Dermis microvascular lymphatic vessel endothelial cell (primary cell): ENCODE measurements around the gene DCC. TPM values are rescaled to one million over a fixed set of nuclear protein-coding genes. Genes with fewer than 3 reads are reported as not detected.

Experiments
- DNase-seq, 2 donors: peaks; one replicate each; pipeline versions ENCODE4 v3.0.0 to v3.0.0-alpha.2; 2010; ENCODE audit warnings: low read depth in 2 of 2
- total RNA-seq: library from RNA; depleted of rRNA; stranded (reverse); fragments of >200 nt; gene quantifications from 2 replicates; pipeline ENCODE4 v1.2.1, GENCODE V29; 2014

Gene DCC
- total RNA-seq, 1 donor from 2014 or later, result not detected

DNA sequence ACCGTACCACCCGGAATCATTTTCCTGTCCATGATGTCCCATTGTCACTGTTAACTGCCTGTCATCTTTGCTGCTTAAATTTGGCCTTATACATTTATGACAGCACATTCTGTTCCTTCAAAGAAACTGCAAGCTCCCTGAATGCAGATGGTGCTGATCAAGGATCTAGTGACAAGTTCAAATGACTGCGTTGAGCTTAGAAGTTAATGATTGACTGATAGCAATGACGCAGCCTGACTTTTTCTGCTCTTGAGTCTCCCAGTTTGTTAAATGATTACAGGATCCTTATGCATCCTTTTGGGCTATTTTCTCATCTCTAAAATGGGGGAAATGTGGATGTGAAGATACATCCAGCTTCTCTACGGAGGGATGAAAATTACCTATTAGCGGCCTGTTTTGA lies 159.0 kb downstream of the DCC start:
- no peak for DNase-seq

DNA sequence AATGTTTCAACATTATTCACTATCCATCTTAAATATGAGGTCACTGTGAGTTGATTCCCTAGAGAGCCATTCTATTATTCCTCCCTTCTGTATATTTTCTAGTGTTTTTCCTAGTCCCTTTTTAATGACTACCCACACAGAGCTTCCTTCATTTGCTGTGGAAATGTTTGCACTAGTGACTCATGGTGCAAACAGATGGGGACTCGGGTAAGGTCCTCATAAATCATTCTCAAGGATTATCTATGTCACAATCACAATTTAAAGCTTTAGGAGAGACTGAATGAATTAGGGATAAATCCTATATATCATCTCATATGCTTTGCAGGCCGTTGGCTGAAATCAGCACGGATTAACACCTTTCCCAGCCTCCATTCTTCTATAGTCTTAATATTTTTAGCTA lies 159.6 kb downstream of the DCC start:
- no peak for DNase-seq

DNA sequence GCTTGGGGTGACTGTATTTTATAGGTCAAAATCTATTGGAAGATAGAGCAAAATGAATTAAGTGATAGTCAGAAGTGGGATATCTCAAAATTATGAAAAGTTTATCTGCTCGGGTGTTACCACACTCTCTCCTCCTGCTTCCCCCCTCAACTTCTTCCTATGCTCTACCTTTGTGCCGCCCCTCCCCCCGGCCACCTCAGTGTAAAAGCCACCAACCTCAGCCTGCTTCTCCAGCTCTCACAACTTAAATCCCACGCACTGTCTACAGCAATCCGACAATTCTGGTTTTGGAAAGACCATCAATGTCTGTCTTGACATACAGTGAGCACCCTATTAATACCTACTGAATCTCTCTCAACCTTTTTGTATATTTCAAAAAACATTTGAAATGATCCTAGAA lies 164.6 kb downstream of the DCC start:
- DNase-seq, result no peak

DNA sequence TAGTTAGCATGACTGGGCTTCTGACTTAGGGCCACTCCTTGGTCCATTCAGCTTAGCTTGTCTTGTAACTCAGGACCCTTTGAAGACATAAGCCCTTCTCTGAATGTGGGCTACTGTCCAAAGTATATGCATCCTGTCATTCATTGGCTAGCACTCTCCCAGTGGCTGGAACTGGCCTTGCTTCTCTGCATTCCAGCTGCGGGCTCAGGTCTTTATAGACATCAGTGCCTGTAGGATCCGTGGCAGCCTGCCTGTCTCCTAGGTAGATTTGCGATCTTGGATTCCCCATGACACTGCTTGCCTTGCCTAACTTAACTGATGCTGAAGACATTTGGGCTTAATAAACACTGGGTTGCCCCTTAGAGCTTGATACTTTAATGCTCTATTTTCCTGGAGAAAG lies 170.1 kb downstream of the DCC start:
- no peak for DNase-seq

DNA sequence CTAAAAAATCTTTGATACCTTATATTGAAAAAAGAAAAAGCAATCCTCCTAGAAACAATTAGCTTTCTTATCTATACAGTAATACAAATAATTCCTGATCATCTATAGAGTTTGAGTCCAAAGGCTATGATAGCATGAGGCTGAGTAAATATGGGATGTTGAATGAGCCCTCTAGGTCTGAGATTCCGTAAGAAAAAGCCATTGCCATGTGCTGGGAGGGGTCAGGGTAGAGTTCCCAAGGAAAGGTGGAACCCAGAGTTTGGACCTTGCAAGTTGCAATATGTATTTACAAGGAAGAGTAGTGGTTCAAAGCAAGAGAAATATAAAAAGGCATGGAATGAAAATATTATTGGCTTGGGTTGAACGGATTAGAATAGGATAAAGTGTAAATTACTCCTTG lies 178.1 kb downstream of the DCC start:
- DNase-seq, result no peak

DNA sequence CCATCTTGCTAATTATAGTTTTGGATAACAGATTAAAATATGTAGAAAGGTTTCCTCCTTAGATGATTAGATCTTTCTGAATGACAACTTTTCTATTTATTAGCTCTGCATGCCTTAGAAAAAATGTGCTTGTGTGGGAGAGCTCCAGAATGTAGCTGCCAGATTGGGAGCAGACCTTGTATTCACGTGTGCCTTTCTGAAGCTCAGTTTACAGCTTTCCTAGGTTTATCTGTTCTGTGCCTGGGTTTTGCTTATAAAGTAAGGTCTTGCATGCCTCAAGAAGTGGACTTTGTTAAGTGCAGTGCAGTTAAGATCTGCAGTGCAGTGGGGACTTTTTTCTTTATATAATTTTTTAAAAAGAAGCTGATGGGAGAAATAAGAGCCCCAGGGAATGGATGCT lies 179.0 kb downstream of the DCC start:
- no peak for DNase-seq

DNA sequence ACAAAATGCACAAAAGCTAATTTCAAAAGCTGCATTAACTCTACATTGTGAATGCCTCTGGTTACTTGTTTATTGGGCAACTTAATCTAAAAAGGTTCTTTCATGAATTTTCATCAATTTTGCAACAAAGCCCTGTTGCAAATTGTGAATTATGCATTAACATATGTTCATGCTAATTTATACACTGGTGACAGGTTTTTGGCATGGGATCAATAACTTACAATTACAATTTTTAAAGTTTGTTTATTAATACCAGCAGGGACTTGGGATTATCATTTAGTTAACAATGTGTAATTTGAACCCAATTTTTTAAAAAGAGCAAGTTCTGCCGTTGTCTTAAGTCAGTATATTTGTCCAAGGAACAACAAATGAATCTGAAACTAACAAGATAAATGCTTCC lies 183.6 kb downstream of the DCC start:
- no peak for DNase-seq

DNA sequence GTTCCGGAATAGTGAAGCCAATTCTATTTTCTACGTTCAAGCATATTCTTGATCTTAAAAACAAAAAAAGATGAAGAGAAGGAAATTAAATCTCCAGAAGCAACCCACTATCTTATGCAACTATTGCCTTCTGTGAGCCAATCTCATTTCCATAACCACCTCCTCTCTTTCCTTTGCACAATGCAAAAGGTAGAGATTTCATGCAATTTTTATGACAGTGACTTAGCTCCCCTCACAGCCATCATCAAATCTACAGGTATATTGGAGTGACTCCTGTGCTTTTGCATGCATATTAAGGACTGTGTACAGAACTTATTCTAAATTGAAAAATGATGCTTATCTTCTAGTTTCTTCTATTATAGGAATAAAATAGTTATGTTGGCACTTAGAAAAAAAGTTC lies 191.8 kb downstream of the DCC start:
- no peak for DNase-seq

DNA sequence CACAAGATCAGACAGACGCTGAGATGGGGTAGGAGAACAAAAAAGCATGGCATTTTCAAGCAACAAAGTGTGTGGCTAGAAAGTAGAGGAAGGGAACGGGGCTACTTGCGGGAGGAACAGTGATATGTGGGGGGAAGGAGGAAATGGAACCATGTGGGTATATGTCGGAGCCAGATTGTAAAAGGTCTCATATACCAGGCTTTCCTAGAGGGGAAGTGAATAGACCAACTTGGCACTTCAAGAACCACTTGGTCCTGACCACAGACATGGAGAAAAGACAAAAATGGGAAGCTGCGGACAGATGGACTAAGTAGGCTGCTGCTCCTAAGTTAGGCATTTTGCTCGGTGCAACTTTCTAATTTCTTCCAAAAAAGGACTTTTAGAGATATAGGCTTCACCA lies 196.0 kb downstream of the DCC start:
- no peak for DNase-seq

DNA sequence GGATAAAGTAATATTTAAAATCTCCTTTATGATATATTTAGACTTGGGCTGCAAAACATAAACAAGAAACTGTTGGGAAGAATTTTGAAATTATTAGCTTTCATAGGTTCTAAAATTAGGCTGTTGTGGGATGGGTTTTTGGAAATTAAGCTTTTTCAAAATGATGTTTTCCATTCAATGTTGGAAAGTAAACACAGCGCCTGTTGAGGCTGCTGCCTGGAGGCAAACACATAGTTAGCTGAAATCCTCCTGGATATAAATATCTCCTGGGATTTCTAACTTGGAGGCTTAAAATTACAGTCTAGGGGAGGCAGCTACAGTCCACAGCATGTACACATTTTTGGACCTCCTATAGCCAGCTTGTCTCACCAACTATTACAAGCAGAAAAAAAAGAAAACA lies 197.3 kb downstream of the DCC start:
- no peak for DNase-seq

DNA sequence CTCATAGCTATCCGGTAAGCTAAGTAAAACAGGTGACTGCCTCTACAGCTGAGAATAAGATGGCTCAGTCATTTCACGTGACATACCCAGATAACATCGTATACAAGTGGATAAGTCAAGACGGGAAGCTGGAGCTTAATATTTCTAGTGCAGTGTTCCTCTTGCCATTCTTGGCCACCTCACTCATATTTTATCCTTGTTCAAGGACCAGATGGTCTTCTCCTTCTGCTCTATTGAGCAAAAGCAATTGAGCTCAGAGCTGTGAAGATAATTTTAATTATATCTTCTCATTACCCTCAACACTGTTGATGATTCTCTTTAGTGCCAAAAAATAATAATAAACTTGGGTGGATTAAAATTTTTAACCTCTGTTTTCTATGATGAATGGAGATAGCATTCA lies 201.1 kb downstream of the DCC start:
- DNase-seq, result no peak

DNA sequence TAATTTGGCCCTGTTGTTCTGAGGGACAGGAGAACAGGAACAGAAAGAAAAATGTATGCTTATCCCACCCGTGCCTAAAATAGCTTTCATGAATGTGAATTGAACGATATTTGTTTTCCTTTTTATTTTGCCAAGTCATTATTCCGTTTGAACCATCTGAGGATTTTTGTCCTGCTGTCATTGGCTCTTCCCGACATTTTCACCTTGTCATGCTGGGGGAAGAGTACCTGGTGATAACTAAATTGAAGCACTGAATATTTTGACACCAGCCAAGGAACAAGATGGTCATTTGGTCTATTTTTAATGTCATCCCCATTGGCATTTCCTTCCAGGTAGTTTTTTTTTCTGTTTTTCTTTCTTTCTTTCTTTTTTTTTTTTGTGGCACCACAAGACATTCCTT lies 204.1 kb downstream of the DCC start:
- DNase-seq, result no peak

DNA sequence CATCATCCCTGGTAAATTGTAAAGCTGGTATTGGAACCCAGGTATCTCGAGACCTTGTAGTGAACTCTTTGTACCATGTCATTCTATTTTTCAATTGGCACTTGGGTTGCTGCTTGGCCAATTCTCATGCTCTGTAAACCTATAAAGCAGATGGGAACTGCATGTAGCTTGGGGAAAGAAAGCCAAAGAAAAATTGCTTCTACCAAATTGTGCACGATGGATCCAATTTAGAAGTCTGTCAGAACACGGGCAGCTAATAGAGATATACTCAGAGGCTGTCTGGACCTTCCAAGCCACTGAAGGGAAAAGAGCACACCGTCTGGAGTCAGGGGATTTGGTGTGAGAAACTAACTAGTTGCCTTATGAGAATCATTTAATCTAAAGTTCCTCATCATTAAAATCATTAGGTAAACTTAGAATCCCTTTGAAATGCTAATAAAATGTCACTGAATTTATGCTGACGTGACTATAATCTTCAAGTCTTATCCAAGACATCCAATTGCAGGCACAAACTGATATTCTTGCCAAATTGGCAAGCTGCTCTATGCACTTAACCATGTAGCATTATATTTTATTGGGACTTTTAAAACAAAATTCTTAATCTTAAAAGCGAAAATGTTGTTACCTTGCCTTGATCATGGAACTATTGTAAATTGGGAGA lies 206.8 kb downstream of the DCC start:
- no peak for DNase-seq

DNA sequence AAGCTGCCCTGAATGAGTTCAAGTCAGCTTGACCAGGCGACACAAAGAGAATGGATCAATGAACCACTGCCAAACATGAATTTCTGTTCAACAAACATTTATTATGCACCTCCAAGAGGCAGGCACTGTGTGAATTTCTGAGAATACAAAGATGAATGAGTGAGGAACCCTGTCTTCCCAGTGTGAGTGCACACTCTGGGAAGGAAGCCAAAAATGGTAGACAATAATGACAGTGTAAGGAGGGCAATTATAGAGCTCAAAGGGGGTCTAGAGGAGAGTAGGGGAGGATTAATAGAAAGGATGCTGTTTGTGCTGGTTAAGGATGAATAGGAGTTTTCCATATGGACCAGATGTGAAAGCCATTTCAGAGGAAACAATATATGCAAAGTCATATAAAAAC lies 213.4 kb downstream of the DCC start:
- DNase-seq, result no peak

DNA sequence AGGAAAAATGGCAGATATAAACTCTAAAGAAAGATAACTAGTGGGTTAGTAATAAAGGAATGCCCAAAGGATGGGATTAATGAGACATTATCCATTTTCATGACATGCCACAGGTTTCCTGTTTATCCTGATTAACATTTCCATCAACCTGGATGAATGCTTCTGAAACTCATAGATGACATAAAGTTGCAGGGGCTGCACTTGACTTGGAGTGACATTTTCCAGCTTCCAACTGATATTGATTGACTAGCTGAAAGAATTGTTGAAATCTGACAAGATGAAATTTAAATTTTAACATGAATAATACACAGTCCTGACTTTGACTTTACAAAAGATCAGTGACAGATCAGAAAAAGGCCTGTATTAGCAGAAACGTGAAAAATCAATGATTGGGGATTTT lies 214.2 kb downstream of the DCC start:
- no peak for DNase-seq

DNA sequence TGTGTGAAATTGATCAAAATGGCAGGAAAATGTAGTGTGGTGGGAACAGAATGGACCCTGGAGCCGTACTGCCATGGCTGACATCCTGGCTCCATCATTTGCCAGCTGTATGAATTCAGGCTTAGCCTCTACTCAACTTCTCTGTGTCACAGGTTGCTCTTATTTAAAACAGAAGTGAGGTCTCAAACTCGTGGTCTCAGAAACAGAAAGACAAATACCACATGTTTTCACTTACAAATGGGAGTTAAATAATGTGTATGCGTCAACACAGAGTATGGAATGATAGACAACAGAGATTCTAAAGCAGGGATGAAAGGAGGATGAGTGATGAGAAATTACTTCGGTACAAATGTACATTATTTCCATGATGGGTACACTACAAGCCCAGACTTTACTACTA lies 227.4 kb downstream of the DCC start:
- no peak for DNase-seq

DNA sequence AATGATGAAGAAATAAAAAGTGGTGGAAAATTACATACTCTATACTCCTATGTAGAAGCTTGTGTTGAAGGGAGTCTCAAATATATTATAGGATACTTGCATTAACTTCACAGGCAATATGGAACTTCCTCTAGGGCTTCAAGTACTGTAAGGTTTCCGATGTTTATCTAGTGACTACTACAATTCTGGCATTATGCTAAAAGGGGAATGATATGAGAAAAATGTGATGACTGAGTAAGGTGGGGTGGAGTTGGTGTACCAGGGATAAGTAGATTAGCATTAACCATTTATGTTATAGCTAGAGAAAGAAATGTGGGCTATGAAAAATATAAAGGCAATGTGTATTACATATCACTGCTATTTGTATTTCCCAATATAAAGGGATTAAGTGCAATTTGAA lies 229.5 kb downstream of the DCC start:
- DNase-seq, result no peak

DNA sequence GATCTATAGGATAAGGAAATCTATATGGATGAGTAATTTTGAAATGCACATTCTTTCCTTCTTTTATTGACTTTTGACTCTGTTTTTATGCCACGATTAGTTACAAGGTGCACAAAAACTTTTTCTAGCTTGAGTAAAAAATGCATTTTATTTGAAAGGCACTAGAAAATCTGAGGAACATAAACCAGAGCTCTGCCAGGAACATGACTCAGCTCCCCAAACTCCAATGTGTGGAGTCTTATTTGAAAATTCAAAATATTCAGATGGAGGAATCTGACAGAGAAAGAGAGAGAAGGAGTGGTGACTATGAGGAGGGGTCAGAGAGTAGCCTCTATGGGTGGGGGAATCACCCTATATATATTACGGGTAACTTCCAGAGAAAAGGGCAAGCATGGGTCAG lies 231.0 kb downstream of the DCC start:
- DNase-seq, result no peak

DNA sequence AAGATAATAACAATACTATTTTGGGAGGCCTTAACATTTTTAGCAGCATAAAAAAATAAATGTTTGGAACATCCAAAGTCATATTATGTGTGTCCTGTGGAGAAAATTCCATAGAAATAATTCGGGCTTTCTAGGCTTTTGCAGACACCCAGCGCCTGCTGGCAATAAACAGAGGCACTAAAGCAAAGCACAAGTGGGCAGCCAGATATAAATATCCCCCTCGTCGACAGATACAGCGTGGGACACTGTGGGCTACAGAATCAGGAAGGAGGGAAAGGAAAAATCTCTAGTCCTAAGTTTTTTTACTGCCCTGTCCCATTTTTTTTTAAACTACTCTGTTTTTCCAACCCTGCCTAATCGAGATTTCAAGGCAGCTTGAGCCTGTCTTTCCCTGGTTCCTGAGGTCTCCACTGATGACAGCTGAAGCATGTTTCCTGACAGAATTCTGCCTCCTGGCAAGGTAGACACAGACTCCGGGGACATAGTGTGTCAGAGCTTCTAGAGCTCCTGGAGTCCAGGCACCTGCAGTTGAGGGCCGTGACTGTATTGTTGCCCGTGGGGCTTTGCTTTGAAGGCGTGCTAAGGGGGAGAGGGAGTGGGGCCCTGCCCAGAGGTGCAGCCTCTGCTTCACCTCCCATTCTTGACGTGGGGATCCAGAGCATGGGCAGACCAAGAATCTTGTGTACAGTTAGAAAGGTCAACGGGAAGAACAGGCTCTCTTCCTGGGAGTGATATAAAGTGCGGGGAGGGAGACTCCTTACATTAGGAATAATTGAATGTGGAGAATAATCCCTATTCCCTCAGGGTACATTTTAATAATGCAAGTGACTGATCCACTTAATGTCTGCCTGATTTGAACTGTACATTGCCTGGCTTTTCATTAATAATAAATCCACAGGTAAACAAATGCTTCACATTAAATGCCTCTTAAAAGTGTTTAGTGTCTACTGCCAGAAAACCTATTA lies 232.3 kb downstream of the DCC start:
- no peak for DNase-seq

DNA sequence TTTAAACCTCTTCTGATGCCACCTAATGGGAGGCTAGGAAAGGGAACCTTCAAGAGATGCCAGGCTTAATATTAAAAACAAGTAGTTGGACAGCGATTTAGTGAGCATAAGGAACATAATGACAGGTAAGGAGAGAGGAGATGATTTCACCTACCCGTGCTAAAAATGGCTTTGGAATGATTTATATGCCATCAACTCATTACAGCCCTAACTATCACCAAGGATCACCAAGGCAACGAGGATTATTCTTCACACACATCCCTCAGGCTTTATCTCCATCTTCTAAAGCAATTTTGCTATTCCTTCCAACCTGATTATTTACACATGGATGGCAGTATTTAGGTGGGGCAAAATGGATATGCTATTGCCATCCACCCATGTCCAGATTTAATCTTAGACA lies 237.8 kb downstream of the DCC start:
- DNase-seq, result no peak

DNA sequence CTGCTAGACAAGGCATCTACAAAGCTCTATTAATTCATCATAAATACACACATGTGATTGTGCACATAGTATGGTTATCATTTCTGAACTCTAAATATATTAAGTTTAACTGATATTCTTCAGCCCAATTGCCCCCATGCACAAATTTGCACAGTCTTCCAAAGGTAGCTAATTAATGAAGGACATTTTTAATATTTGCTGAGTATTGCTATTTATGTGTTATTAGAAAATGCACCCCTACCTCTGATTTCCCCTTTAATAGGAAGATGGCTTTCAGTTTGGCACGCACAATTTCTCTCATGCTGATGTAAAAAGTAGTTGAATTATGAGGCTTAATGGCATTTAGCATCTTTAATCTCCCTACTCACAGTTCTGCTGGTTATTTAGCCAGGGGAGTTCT lies 242.1 kb downstream of the DCC start:
- DNase-seq, result no peak

DNA sequence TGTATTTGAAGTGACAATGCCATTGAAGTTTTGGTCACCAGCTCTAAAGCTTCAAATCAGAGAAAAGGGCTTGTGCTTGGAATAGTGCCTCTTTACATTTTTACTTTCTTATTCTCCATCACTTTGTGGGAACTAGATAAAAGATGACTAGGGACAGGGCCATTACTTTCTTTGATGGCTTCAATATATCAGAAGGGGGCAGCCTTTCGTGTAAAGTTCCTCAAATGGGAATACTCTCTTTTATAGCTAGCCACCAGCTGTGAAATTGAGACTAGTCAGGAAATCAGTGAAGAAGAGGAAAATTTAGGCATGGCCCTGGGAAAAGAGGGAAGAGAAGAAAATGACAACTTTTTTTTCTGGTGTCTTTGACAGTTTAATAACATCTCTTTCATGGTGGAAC lies 242.5 kb downstream of the DCC start:
- no peak for DNase-seq

DNA sequence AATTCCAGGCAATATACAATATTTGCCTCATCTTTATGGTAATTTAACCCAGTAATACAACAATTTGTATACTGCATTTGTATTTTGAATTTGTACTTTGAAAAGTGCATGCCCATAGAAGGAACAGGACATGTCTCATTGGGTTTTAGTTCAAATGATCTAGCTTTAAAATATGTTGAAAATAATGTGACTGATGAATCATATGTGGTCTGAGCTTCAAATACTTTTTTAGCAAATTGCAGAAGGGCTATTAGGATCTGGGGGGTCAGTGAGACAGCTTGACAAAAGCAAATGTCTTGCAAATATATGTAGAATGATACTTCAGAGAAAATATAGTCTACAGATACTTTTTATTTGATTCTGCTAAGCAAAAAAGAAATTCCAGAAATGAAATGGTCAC lies 248.9 kb downstream of the DCC start:
- DNase-seq, result no peak
